Measurements from ENCODE around the gene CENPC. TPM values are rescaled to one million over a fixed set of nuclear protein-coding genes. Genes with fewer than 3 reads are reported as not detected.

CENPC gene
- total and polyA plus RNA-seq, 2 donors (not counting 1 experiment from before 2014, with no cell fraction given) = 7.6 to 15.4 TPM

DNA sequence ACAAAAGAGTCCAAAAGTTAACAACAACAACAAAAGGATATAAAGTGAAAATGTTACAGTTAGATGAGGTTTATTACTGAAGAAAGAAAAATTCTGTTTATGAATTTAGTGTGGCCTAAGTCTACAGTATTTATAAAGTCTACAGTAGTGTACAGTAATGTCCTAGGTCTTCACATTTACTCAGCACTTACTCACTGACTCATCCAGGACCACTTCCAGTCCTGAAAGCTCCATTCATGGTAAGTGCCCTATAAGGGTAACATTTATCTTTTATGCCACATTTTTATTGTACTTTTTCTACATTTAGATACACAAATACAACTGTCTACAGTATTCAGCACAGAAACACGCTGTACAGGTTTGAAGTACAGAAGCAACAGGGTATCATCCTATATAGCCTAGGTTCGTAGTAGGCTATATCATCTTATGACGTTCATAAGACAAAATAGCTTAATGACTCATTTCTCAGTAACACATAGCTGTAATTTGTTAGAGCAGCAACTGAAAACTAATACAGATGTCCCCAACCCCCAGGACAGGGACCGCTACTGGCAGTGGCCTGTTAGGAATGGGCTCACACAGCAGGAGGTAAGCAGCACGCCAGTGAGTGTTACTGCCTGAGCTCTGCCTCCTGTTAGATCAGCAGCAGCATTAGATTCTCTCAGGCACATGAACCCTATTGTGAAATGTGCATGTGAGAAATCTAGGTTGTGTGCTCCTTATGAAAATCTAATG, 61.3 kb downstream of the CENPC start:
- DNase-seq (ENCODE audit: low read depth in 2 of 2) = peak; percentile 28 to 69
- Histone ChIP-seq H3K79me2 (ENCODE audit: control insufficient read depth, insufficient read depth, low read length) (no peaks in the 10 kb centered on the region), H4K20me1 (ENCODE audit: control insufficient read depth, extremely low read depth, insufficient read depth, low read length) (no peaks in the 10 kb centered on the region), H3K9ac (ENCODE audit: insufficient read depth, low read length) (no peak overlapping the region), H3K27ac (ENCODE audit: insufficient read depth, low read length) (no peak overlapping the region), H3K36me3 (ENCODE audit: control insufficient read depth, insufficient read depth, low read length) (no peaks in the 10 kb centered on the region), H3K9me3 (ENCODE audit: control insufficient read depth, insufficient read depth, low read depth, low read length) (no peaks in the 10 kb centered on the region), H3K4me3 (replicated peaks in 1 of 4; ENCODE audit: control extremely low read depth in 1 of 4, insufficient read depth in 1 of 4, low read depth in 3 of 4, low read length in 4 of 4) (no peak overlapping the region), H3K4me1 (ENCODE audit: control insufficient read depth, extremely low read depth, insufficient read depth, low read length) (no peaks in the 10 kb centered on the region), H3K4me2 (ENCODE audit: extremely low read depth, insufficient read depth, low read length) (no peak overlapping the region), H3K27me3 (ENCODE audit: control insufficient read depth, insufficient read depth, low read length) (no peaks in the 10 kb centered on the region), H2AFZ (ENCODE audit: low read length) (no peak overlapping the region)
- TF ChIP-seq EZH2 (IDR thresholded peaks at IDR 0.05; ENCODE audit: low read length, missing control alignments) = no peak
- TF ChIP-seq, protein P1, sequence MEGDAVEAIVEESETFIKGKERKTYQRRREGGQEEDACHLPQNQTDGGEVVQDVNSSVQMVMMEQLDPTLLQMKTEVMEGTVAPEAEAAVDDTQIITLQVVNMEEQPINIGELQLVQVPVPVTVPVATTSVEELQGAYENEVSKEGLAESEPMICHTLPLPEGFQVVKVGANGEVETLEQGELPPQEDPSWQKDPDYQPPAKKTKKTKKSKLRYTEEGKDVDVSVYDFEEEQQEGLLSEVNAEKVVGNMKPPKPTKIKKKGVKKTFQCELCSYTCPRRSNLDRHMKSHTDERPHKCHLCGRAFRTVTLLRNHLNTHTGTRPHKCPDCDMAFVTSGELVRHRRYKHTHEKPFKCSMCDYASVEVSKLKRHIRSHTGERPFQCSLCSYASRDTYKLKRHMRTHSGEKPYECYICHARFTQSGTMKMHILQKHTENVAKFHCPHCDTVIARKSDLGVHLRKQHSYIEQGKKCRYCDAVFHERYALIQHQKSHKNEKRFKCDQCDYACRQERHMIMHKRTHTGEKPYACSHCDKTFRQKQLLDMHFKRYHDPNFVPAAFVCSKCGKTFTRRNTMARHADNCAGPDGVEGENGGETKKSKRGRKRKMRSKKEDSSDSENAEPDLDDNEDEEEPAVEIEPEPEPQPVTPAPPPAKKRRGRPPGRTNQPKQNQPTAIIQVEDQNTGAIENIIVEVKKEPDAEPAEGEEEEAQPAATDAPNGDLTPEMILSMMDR (conservative IDR thresholded peaks at IDR 0.05 in 1 of 2, IDR thresholded peaks at IDR 0.05 in 1 of 2; ENCODE audit: low read depth in 1 of 2, low read length in 2 of 2) = no peak

DNA sequence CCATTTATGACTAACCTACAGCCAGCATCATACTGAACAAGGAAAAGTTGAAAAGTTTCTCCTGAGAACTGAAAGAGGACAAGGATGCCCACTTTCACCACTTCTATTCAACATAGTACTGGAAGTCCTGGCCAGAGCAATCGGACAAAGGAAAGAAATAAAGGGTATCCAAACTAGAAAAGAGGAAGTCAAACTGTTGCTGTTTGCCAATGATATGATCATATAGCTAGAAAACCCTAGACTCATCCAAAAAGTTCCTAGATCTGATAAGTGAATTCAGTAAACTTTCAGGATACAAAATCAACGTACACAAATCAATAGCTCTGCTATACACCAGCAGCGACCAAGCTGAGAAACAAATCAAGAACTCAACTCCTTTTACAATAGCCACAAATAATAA, 64.5 kb downstream of the CENPC start:
- Histone ChIP-seq H3K36me3 (ENCODE audit: control insufficient read depth, insufficient read depth, low read length) (no peaks in the 10 kb centered on the region), H3K79me2 (ENCODE audit: control insufficient read depth, insufficient read depth, low read length) (no peaks in the 10 kb centered on the region)
- no peak for DNase-seq (ENCODE audit: low read depth in 2 of 2)

DNA sequence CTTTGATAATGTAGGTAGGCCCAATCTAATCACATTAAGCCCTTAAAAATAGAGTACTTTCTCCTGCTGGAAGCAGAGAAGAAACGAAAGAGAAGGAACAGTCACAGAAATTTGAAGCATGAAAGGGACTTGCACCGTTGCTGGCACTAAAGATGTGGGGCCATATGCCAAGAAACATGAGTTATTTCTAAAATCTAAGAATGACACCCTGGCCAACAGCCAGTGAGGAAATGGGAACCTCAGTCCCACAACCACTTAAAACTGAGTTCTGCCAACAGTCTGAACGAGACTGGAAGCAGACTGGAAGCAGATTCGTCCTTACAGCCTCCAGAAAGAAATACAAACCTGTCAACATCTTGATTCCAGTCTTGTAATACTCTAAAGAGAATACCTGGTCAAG, 70.1 kb downstream of the CENPC start:
- Histone ChIP-seq H3K27ac (ENCODE audit: insufficient read depth, low read length) (no peak overlapping the region), H3K4me1 (ENCODE audit: control insufficient read depth, extremely low read depth, insufficient read depth, low read length) (no peaks in the 10 kb centered on the region), H3K36me3 (ENCODE audit: control insufficient read depth, insufficient read depth, low read length) (no peaks in the 10 kb centered on the region), H2AFZ (ENCODE audit: low read length) (no peak overlapping the region), H3K4me3 (replicated peaks in 1 of 4; ENCODE audit: control extremely low read depth in 1 of 4, insufficient read depth in 1 of 4, low read depth in 3 of 4, low read length in 4 of 4) (no peak overlapping the region), H4K20me1 (ENCODE audit: control insufficient read depth, extremely low read depth, insufficient read depth, low read length) (no peaks in the 10 kb centered on the region), H3K79me2 (ENCODE audit: control insufficient read depth, insufficient read depth, low read length) (no peaks in the 10 kb centered on the region), H3K4me2 (ENCODE audit: extremely low read depth, insufficient read depth, low read length) (no peak overlapping the region), H3K9ac (ENCODE audit: insufficient read depth, low read length) (no peak overlapping the region), H3K9me3 (ENCODE audit: control insufficient read depth, insufficient read depth, low read depth, low read length) (no peaks in the 10 kb centered on the region), H3K27me3 (ENCODE audit: control insufficient read depth, insufficient read depth, low read length) (no peaks in the 10 kb centered on the region)
- no peak for DNase-seq (ENCODE audit: low read depth in 2 of 2)
- no peak for TF ChIP-seq EZH2 (IDR thresholded peaks at IDR 0.05; ENCODE audit: low read length, missing control alignments)
- TF ChIP-seq, protein P1 (conservative IDR thresholded peaks at IDR 0.05 in 1 of 2, IDR thresholded peaks at IDR 0.05 in 1 of 2; ENCODE audit: low read depth in 1 of 2, low read length in 2 of 2) = no peak

More for the DNA sequence above, 64.5 kb downstream of the CENPC start:
- H3K4me2 ChIP-seq (ENCODE audit: extremely low read depth, insufficient read depth, low read length) = no peak overlapping the region
- H2AFZ ChIP-seq (ENCODE audit: low read length) = no peak overlapping the region
- H3K9ac ChIP-seq (ENCODE audit: insufficient read depth, low read length) = no peak overlapping the region
- H3K9me3 ChIP-seq (ENCODE audit: control insufficient read depth, insufficient read depth, low read depth, low read length) = no peaks in the 10 kb centered on the region
- H4K20me1 ChIP-seq (ENCODE audit: control insufficient read depth, extremely low read depth, insufficient read depth, low read length) = no peaks in the 10 kb centered on the region
- H3K4me3 ChIP-seq (replicated peaks in 1 of 4; ENCODE audit: control extremely low read depth in 1 of 4, insufficient read depth in 1 of 4, low read depth in 3 of 4, low read length in 4 of 4) = no peak overlapping the region
- H3K27ac ChIP-seq (ENCODE audit: insufficient read depth, low read length) = no peak overlapping the region
- TF ChIP-seq, protein P1 (conservative IDR thresholded peaks at IDR 0.05 in 1 of 2, IDR thresholded peaks at IDR 0.05 in 1 of 2; ENCODE audit: low read depth in 1 of 2, low read length in 2 of 2) = no peak
- no peak for TF ChIP-seq EZH2 (IDR thresholded peaks at IDR 0.05; ENCODE audit: low read length, missing control alignments)
- no peaks in the 10 kb centered on the region for H3K27me3 ChIP-seq (ENCODE audit: control insufficient read depth, insufficient read depth, low read length)
- no peaks in the 10 kb centered on the region for H3K4me1 ChIP-seq (ENCODE audit: control insufficient read depth, extremely low read depth, insufficient read depth, low read length)

Measured in fibroblast of lung (primary cell).